Stimulated activated CD4-positive, alpha-beta T cell treated with anti-CD3 and anti-CD28 coated beads, Interleukin-15, amount 100 ng/mL, for 24 hours (primary cell): ENCODE results near the gene AMDHD1.
A peak's percentile ranks its signal among the peaks of the same experiment; 100 is the strongest.

Experiments used
- DNase-seq: peaks from one replicate; pipeline ENCODE4 v3.0.0-alpha.2; 2020

The AMDHD1 gene

DNA sequence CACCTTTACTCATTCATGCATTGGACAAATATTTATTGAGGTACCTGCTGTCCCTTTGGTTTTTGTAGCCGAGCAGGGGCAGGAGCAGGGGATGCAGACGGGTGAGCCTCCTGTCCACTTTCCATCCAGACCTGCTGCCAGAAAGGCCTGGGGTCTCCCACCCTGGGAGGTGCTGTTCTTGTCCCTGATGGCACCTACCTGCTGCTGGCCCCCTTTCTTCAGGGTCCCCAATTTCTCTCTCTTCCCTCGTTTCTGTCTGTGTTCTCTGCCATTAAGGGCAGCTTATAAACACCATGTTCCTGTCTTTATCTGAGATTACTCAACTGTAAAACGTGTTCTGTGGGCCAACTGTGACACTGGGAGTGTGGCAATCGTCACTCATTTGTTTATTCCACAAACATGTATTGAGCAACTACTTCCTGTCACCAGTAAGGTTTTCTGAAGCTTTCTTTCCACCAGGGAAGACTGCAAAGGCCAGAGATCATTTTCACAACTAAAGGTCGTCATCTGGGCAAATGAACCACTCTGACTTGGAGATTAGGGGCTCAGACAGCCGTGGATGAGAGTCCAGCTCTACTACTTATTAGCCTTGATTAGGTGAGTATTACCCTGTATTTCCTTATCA, 53.0 kb downstream of the AMDHD1 start, which contains the start of gene HAL:
HAL (minus strand) TSS at position 311 of the 625 bp plus-strand sequence. CDS start 434 bp downstream, outside the sequence.
- no peak for DNase-seq

GRCh38 chr12:95997276-95997675, 54.1 kb downstream of the AMDHD1 start:
- no peak for DNase-seq

DNA sequence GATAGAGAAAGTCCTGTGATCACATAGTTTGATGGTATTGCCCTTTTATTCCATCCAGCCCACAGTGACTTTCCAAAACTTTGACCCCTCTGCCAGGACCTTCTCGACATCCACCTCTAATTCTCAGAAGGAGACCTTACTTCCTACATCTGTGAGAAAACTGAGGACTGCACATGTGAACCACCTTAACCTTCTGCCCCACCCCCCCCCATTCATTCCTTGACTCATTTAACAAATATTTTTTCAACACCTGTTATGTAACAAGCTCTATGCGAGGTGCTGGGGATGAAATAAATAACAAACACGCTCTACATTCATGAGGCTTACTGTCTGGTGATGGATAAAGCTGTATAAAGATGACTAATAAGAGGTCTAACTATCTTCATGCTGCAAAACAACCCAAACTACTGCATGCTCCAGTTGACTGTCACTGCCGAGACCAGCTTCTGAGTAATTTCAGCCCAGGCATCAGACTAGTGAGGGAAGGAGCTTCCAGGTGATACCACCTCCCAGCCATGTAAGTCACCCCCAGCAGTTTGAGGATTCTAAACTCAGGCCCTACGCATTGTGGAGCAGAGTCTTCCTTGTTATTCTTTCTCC, 54.9 kb downstream of the AMDHD1 start:
- no peak for DNase-seq

DNA sequence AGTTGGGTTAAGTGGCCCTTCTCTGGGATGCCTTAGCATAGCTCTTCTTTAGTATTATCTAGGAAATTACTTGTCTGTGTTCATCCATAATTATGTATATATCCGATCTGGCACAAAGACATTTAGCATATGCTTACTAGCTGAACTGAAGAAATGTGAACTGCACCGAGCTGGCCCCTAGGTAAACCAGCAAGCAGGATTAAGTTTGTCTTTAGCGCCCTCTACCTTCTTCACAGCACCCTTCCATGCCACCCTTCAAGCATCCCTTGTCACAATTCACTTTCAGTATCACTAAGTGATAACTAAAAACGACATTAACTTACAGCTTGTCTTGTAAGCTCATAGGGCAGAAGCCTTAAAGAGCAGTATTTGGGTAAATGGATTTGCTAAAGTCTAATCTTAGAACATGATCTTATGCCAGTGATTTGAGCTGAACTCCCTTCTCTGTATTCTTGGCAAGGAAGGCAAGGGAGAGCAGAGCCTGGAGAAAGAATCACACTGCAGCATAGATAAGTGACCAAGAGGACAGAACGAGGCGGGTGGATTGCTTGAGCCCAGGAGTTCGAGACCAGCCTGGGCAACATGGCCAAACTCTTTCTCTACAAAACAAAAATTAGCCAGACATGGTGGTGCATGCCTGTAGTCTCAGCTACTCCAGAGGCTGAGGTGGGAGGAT, 55.6 kb downstream of the AMDHD1 start:
- DNase-seq: peak; percentile 44

- no peak for DNase-seq
These were observed 56.4 kb downstream of the AMDHD1 start for GRCh38 chr12:95999484-95999883.

DNA sequence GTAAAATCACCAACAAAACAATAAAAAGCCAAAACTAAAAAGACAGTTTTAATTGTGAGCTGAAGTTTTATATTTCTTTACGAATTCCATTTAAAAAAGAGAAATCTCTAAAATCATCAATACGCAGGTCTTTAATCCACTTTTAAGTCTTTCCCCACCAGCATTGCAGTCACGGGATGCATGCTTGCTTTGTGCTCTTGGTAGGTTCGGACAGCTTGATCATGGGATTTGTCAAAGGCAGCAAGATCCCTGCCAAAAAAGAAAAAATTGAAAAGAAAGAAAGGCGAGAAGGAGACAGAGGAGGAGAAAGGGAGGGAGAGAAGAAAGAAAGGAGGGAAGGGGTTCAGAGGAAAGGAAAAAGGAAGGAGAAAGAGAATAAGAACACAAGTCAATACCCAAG, 57.7 kb downstream of the AMDHD1 start:
- no peak for DNase-seq

- DNase-seq: no peak
These were observed 63.6 kb downstream of the AMDHD1 start for GRCh38 chr12:96006727-96007126.

DNA sequence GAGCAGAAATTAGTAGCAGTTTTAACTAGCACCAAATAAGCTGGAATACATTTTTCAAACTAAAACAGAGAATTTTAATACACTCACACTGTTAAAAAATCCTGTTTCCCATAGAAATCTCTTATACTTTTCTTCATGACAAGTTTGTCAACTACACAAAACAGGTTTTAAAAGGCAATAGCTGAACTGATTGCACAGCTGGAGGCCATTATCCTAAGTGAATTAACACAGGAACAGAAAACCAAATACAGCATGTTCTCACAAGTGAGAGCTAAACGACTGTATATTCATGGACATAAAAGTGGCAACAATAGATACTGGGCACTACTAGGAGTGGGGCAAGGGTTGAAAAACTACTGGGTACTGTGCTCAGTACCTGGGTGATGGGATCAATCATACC, 64.6 kb downstream of the AMDHD1 start:
- DNase-seq: no peak

- no peak for DNase-seq
These were observed 71.9 kb downstream of the AMDHD1 start for GRCh38 chr12:96014943-96015599.

DNA sequence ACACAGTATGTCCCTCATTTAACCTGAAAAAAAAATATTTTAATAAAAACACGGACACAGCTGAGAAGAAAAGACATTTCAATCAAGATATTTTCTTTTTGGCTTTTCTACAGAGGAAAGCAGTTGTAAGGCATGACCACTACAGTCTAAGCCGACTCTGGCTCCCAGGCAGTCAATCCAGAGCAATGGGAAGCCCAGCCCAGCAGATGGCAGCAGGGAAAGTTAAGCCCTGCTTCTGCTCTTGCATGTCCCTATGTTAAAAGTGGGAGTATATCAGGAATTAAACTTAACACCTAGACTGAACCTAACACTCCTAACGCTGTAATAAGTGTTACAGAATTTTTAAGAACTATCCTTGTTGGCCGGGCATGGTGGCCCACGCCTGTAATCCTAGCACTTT, 72.5 kb downstream of the AMDHD1 start:
- peak; percentile 13 for DNase-seq
